Heart left ventricle (tissue), 13 donors: ENCODE results near the gene SNX22.

Experiments used
- CTCF ChIP-seq, 12 donors: fragments of 200-600 bp; sonication (generic) in 4 of 12; IDR thresholded peaks; one replicate each; pipeline versions ENCODE4 v1.5.0 to v1.8.0; 2018 to 2022; ENCODE audit warnings: antibody characterized with exemption in 12 of 12, mild to moderate bottlenecking in 5 of 12
- POLR2A ChIP-seq, 2 donors: fragments of 450-650 bp; IDR thresholded peaks; one replicate each; pipeline ENCODE4 v1.6.1; 2017; ENCODE audit warnings: antibody characterized with exemption in 2 of 2, mild to moderate bottlenecking in 2 of 2, moderate library complexity in 2 of 2
- donor health status: ischemic (EF 13 %, LVEDD 7.1; RV severe dilation, severe dysfunction).
- donor health status: DM: no; HTN: yes; CAD: no.
- donor health status: DM: no; HTN: no; CAD: no.
- donor health status: ischemic (EF 25% LVEDD 6.9; RV normal size, moderate dysfunction).
- donor health status: ischemic (EF 25% LVEDD 5.7; RV mildly dilated, moderate dysfunction).
- donor health status: ischemic (EF 35%, LVEDD 5.7; RV mildly dilated, moderate dysfunction).
- donor health status: nonischemic (EF 11% LVEDD 7.7; RV severe dilation, severe dysfunction).
- donor health status: DM: yes; HTN: yes; CAD: no.
- donor health status: PGD.
- donor health status: ischemic (EF 29% LVEDD 5.4; RV normal size, mild dysfunction).
- donor health status: nonischemic (EF 23%, LVEDD 6.1; RV moderate dilation, normal function).

GRCh38 chr15:64122444-64122843 lies 29.1 kb upstream of the SNX22 start:
- TF ChIP-seq CTCF (IDR thresholded peaks at IDR 0.05): no peak
- TF ChIP-seq POLR2A (IDR thresholded peaks at IDR 0.05): no peak
